Measurements from ENCODE around the gene LCT. TPM values are rescaled to one million over a fixed set of nuclear protein-coding genes. Genes with fewer than 3 reads are reported as not detected.
"Not testable (repeated sequence)": the region's sequence is repeated elsewhere in the genome, so short reads cannot be mapped to it uniquely, and the experiment has no call there.

Gene LCT
- 0.17 TPM for polyA plus RNA-seq (2013)

GRCh38 chr2:135836596-135837270 is at the start of gene LCT:
Gene LCT, minus strand, starts transcription at chr2:135837184. Its CDS starts 15 bp downstream, at chr2:135837169.
- H3K36me3 ChIP-seq (ENCODE audit: control insufficient read depth in 4 of 4, insufficient read depth in 4 of 4, low read length in 3 of 4), result peaks cover 2 to 13% (median 9%) of the 10 kb centered on the region in 4 experiments
- peaks cover 0 to 6% (median 4%) of the 10 kb centered on the region in 4 experiments for H3K4me1 ChIP-seq (ENCODE audit: control extremely low read depth in 1 of 4, control insufficient read depth in 4 of 4, insufficient read depth in 4 of 4, low read length in 3 of 4)
- H3K4me3 ChIP-seq (ENCODE audit: control insufficient read depth in 1 of 7, extremely low read depth in 1 of 7, insufficient read depth in 4 of 7, low read depth in 2 of 7, low read length in 6 of 7), result no peak within 1 kb of the TSS
- 99% methylated on average over 10 of the region's 12 CpGs for WGBS (ENCODE audit: insufficient coverage)
- no peak for DNase-seq
- H3K9me3 ChIP-seq (ENCODE audit: control extremely low read depth in 1 of 5, control insufficient read depth in 4 of 5, insufficient read depth in 2 of 5, low read depth in 1 of 5, low read length in 4 of 5), result no peaks in the 10 kb centered on the region
- no peaks in the 10 kb centered on the region for H3K27me3 ChIP-seq (replicated peaks in 2 of 5; ENCODE audit: control insufficient read depth in 4 of 5, insufficient read depth in 5 of 5, low read length in 4 of 5)
- ChIA-PET CTCF (interaction anchor here (1.7 kb wide), 1 partner anchor 39 kb away, joined by 4 read pairs; no protein-coding TSS in a partner anchor), POLR2A (no interaction called here)
- no peak within 1 kb of the TSS for H3K27ac ChIP-seq (ENCODE audit: insufficient read depth in 1 of 2, low read depth in 1 of 2, low read length in 2 of 2, poor library complexity in 1 of 2, severe bottlenecking in 2 of 2)

GRCh38 chr2:135885709-135886108 is 48.7 kb upstream of the LCT start:
- no peak for DNase-seq
- Histone ChIP-seq H3K9me3 (ENCODE audit: control extremely low read depth in 1 of 5, control insufficient read depth in 4 of 5, insufficient read depth in 2 of 5, low read depth in 1 of 5, low read length in 4 of 5) (peaks cover 0 to 2% (median 0%) of the 10 kb centered on the region in 5 experiments), H3K4me1 (ENCODE audit: control extremely low read depth in 1 of 4, control insufficient read depth in 4 of 4, insufficient read depth in 4 of 4, low read length in 3 of 4) (peaks cover 0 to 8% (median 3%) of the 10 kb centered on the region in 4 experiments), H3K27me3 (replicated peaks in 2 of 5; ENCODE audit: control insufficient read depth in 4 of 5, insufficient read depth in 5 of 5, low read length in 4 of 5) (no peaks in the 10 kb centered on the region), H3K36me3 (ENCODE audit: control insufficient read depth in 4 of 4, insufficient read depth in 4 of 4, low read length in 3 of 4) (no peaks in the 10 kb centered on the region), H3K27ac (ENCODE audit: insufficient read depth in 1 of 2, low read depth in 1 of 2, low read length in 2 of 2, poor library complexity in 1 of 2, severe bottlenecking in 2 of 2) (no peak overlapping the region), H3K4me3 (ENCODE audit: control insufficient read depth in 1 of 7, extremely low read depth in 1 of 7, insufficient read depth in 4 of 7, low read depth in 2 of 7, low read length in 6 of 7) (no peak overlapping the region)
- POLR2A ChIA-PET, result no interaction called here
- WGBS (ENCODE audit: insufficient coverage), result 100% methylated on average over 3 of the region's 4 CpGs
- CTCF ChIA-PET, result interaction anchor here (1.1 to 1.2 kb wide), 2 partner anchors 10 to 21 kb away, joined by 3 to 5 read pairs; no protein-coding TSS in a partner anchor

- Histone ChIP-seq H3K9me3 (ENCODE audit: control extremely low read depth in 1 of 5, control insufficient read depth in 4 of 5, insufficient read depth in 2 of 5, low read depth in 1 of 5, low read length in 4 of 5) (no peaks in the 10 kb centered on the region), H3K4me3 (ENCODE audit: control insufficient read depth in 1 of 7, extremely low read depth in 1 of 7, insufficient read depth in 4 of 7, low read depth in 2 of 7, low read length in 6 of 7) (no peak overlapping the region), H3K27ac (ENCODE audit: insufficient read depth in 1 of 2, low read depth in 1 of 2, low read length in 2 of 2, poor library complexity in 1 of 2, severe bottlenecking in 2 of 2) (no peak overlapping the region), H3K4me1 (ENCODE audit: control extremely low read depth in 1 of 4, control insufficient read depth in 4 of 4, insufficient read depth in 4 of 4, low read length in 3 of 4) (no peaks in the 10 kb centered on the region), H3K36me3 (ENCODE audit: control insufficient read depth in 4 of 4, insufficient read depth in 4 of 4, low read length in 3 of 4) (no peaks in the 10 kb centered on the region), H3K27me3 (replicated peaks in 2 of 5; ENCODE audit: control insufficient read depth in 4 of 5, insufficient read depth in 5 of 5, low read length in 4 of 5) (no peaks in the 10 kb centered on the region)
- no CpG with 5 or more reads among the region's 3 CpGs for WGBS (ENCODE audit: insufficient coverage)
- ChIA-PET CTCF (interaction anchor here (1.6 kb wide), 1 partner anchor 11 kb away, joined by 4 read pairs; no protein-coding TSS in a partner anchor), POLR2A (interaction anchor here (0.6 kb wide), 1 partner anchor 770 kb away, joined by 3 read pairs; no protein-coding TSS in a partner anchor)
- no peak for DNase-seq
Observed at GRCh38 chr2:135882415-135882814, 45.4 kb upstream of the LCT start.

GRCh38 chr2:135876770-135877169 is 39.8 kb upstream of the LCT start:
- CTCF ChIA-PET, result interaction anchor here (2.2 kb wide), 1 partner anchor 10 kb away, joined by 8 read pairs; no protein-coding TSS in a partner anchor
- Histone ChIP-seq H3K4me1 (ENCODE audit: control extremely low read depth in 1 of 4, control insufficient read depth in 4 of 4, insufficient read depth in 4 of 4, low read length in 3 of 4) (peaks cover 3 to 23% (median 15%) of the 10 kb centered on the region in 4 experiments), H3K27ac (ENCODE audit: insufficient read depth in 1 of 2, low read depth in 1 of 2, low read length in 2 of 2, poor library complexity in 1 of 2, severe bottlenecking in 2 of 2) (peak overlapping the region in 1 of 2 experiments; percentile 57), H3K4me3 (ENCODE audit: control insufficient read depth in 1 of 7, extremely low read depth in 1 of 7, insufficient read depth in 4 of 7, low read depth in 2 of 7, low read length in 6 of 7) (peak overlapping the region in 6 of 7 experiments; percentile 72 to 97 (median 84)), H3K36me3 (ENCODE audit: control insufficient read depth in 4 of 4, insufficient read depth in 4 of 4, low read length in 3 of 4) (peaks cover 2 to 20% (median 8%) of the 10 kb centered on the region in 4 experiments)
- POLR2A ChIA-PET; H3K27me3 ChIP-seq (replicated peaks in 2 of 5; ENCODE audit: control insufficient read depth in 4 of 5, insufficient read depth in 5 of 5, low read length in 4 of 5); DNase-seq; H3K9me3 ChIP-seq (ENCODE audit: control extremely low read depth in 1 of 5, control insufficient read depth in 4 of 5, insufficient read depth in 2 of 5, low read depth in 1 of 5, low read length in 4 of 5): not testable (repeated sequence)
- 77% methylated on average over 10 of the region's 15 CpGs for WGBS (ENCODE audit: insufficient coverage)

GRCh38 chr2:135876066-135876711 is 39.2 kb upstream of the LCT start, which contains the start of gene MCM6:
Gene MCM6, minus strand, starts transcription at chr2:135876443. Its CDS starts 78 bp downstream, at chr2:135876365.
- ChIA-PET POLR2A (no interaction called here), CTCF (interaction anchor here (2.2 kb wide), 1 partner anchor 10 kb away, joined by 8 read pairs; no protein-coding TSS in a partner anchor)
- Histone ChIP-seq H3K9me3 (ENCODE audit: control extremely low read depth in 1 of 5, control insufficient read depth in 4 of 5, insufficient read depth in 2 of 5, low read depth in 1 of 5, low read length in 4 of 5) (no peaks in the 10 kb centered on the region), H3K4me3 (ENCODE audit: control insufficient read depth in 1 of 7, extremely low read depth in 1 of 7, insufficient read depth in 4 of 7, low read depth in 2 of 7, low read length in 6 of 7) (peak within 1 kb of the TSS; percentile 72 to 97 (median 84)), H3K27ac (ENCODE audit: insufficient read depth in 1 of 2, low read depth in 1 of 2, low read length in 2 of 2, poor library complexity in 1 of 2, severe bottlenecking in 2 of 2) (peak within 1 kb of the TSS; percentile 33 to 86), H3K4me1 (ENCODE audit: control extremely low read depth in 1 of 4, control insufficient read depth in 4 of 4, insufficient read depth in 4 of 4, low read length in 3 of 4) (peaks cover 3 to 23% (median 15%) of the 10 kb centered on the region in 4 experiments), H3K36me3 (ENCODE audit: control insufficient read depth in 4 of 4, insufficient read depth in 4 of 4, low read length in 3 of 4) (peaks cover 4 to 26% (median 13%) of the 10 kb centered on the region in 4 experiments), H3K27me3 (replicated peaks in 2 of 5; ENCODE audit: control insufficient read depth in 4 of 5, insufficient read depth in 5 of 5, low read length in 4 of 5) (no peaks in the 10 kb centered on the region)
- peak; percentile 99 to 100 (median 100) for DNase-seq
- 0% methylated on average over 68 of the region's 71 CpGs for WGBS (ENCODE audit: insufficient coverage)

- Histone ChIP-seq H3K27ac (ENCODE audit: insufficient read depth in 1 of 2, low read depth in 1 of 2, low read length in 2 of 2, poor library complexity in 1 of 2, severe bottlenecking in 2 of 2) (peak overlapping the region; percentile 33 to 86), H3K9me3 (ENCODE audit: control extremely low read depth in 1 of 5, control insufficient read depth in 4 of 5, insufficient read depth in 2 of 5, low read depth in 1 of 5, low read length in 4 of 5) (no peaks in the 10 kb centered on the region), H3K4me3 (ENCODE audit: control insufficient read depth in 1 of 7, extremely low read depth in 1 of 7, insufficient read depth in 4 of 7, low read depth in 2 of 7, low read length in 6 of 7) (peak overlapping the region; percentile 72 to 97 (median 84)), H3K4me1 (ENCODE audit: control extremely low read depth in 1 of 4, control insufficient read depth in 4 of 4, insufficient read depth in 4 of 4, low read length in 3 of 4) (peaks cover 3 to 23% (median 15%) of the 10 kb centered on the region in 4 experiments), H3K27me3 (replicated peaks in 2 of 5; ENCODE audit: control insufficient read depth in 4 of 5, insufficient read depth in 5 of 5, low read length in 4 of 5) (no peaks in the 10 kb centered on the region), H3K36me3 (ENCODE audit: control insufficient read depth in 4 of 4, insufficient read depth in 4 of 4, low read length in 3 of 4) (peaks cover 7 to 31% (median 19%) of the 10 kb centered on the region in 4 experiments)
- ChIA-PET CTCF (interaction anchor here (1.1 to 2.2 kb wide), 2 partner anchors 9 to 94 kb away, joined by 3 to 8 read pairs; no protein-coding TSS in a partner anchor), POLR2A (interaction anchor here (0.6 to 0.7 kb wide), 2 partner anchors 265 to 351 kb away, joined by 3 read pairs; no protein-coding TSS in a partner anchor)
- peak; percentile 56 to 81 (median 81) for DNase-seq
- WGBS (ENCODE audit: insufficient coverage), result 1% methylated on average over 26 of the region's 26 CpGs
Observed at GRCh38 chr2:135875491-135876065, 38.6 kb upstream of the LCT start.

All from common myeloid progenitor, CD34-positive (primary cell).